Coronary artery (tissue), 2 donors: ENCODE measurements around the gene NUP188.

Source experiments
- DNase-seq: peaks from one replicate; pipeline ENCODE4 v3.0.0-alpha.2; 2017; ENCODE audit warnings: low spot score
- H3K27ac ChIP-seq, 2 donors: fragments of 200-600 bp; sonication (generic); one replicate each; pipeline ENCODE4 v1.5.1; 2016 to 2019
- H3K4me3 ChIP-seq: fragments of 200-600 bp; sonication (generic); 2 replicates; pipeline ENCODE4 v1.5.1; 2016; ENCODE audit warnings: mild to moderate bottlenecking, moderate library complexity
- CTCF ChIP-seq: fragments of 200-600 bp; sonication (generic); IDR thresholded peaks from one replicate; pipeline ENCODE4 v1.5.1; 2019; ENCODE audit warnings: antibody characterized with exemption

Gene NUP188

DNA sequence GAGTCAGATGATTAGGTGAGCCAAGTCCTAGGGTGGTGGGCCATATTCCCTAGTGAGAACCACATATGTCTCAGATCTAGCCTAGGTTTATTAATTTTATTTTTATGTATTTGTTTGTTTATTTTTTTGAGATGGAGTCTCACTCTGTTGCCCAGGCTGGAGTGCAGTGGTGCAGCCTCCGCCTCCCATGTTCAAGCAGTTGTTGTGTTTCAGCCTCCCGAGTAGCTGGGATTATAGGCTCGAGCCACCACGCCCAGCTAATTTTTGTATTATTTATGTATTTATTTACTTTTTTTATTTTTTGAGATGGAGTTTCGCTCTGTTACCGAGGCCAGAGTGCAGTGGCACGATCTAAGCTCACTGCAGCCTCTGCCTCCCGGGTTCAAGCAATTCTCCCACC is 36.0 kb downstream of the NUP188 start:
- Histone ChIP-seq H3K4me3 (no peak overlapping the region), H3K27ac (no peak overlapping the region)
- DNase-seq: no peak
- TF ChIP-seq CTCF: no peak

- H3K4me3 ChIP-seq: no peak overlapping the region
- TF ChIP-seq CTCF: no peak
- no peak for DNase-seq
- no peak overlapping the region for H3K27ac ChIP-seq
These were observed 39.2 kb downstream of the NUP188 start for GRCh38 chr9:128986671-128987070.

- Histone ChIP-seq H3K4me3 (peak overlapping the region; percentile 43), H3K27ac (peak overlapping the region; percentile 0 to 75)
- no peak for TF ChIP-seq CTCF
- no peak for DNase-seq
These were observed 40.3 kb downstream of the NUP188 start for GRCh38 chr9:128987805-128988204.

DNA sequence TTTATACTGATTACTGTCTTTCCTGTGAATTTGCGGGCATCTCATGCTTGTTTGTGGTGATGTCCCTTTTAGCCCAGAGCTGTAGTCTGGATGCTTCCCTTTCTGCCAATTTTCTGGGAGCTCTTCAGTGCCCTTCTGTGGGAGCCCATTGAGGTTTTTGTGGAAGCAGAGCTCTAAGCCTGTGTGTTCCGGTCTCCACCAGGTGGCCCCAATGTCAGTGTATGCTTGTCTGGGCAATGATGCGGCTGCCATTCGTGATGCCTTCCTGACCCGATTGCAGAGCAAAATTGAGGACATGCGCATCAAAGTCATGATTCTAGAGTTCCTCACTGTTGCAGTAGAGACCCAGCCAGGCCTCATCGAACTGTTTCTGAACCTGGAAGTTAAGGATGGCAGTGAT is 45.5 kb downstream of the NUP188 start:
- no peak for DNase-seq
- no peak for TF ChIP-seq CTCF
- Histone ChIP-seq H3K27ac (no peak overlapping the region), H3K4me3 (no peak overlapping the region)

- no peak overlapping the region for H3K4me3 ChIP-seq
- no peak for DNase-seq
- TF ChIP-seq CTCF: no peak
- H3K27ac ChIP-seq: no peak overlapping the region
These were observed 48.3 kb downstream of the NUP188 start for GRCh38 chr9:128995791-128996190.

DNA sequence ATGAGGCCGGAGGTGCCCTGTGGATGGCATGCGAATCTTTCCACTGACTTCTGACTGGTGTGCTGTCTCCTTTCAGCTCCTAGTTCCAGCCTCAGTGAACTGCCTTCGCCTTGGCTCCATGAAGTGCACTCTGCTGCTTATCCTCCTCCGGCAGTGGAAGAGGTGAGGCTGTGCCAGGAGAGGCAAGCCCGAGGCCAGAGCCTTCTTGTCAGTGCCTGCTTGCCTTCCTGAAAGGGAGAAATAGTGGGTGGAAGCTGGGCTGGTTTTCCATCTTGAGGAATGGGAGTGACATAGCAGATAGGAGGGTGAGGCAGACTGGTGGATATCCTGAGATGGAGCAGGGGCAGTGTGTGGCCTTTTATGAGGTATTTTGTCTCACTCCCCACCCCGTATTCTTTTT is 51.0 kb downstream of the NUP188 start:
- TF ChIP-seq CTCF: no peak
- H3K4me3 ChIP-seq: no peak overlapping the region
- DNase-seq: no peak
- H3K27ac ChIP-seq: no peak overlapping the region

DNA sequence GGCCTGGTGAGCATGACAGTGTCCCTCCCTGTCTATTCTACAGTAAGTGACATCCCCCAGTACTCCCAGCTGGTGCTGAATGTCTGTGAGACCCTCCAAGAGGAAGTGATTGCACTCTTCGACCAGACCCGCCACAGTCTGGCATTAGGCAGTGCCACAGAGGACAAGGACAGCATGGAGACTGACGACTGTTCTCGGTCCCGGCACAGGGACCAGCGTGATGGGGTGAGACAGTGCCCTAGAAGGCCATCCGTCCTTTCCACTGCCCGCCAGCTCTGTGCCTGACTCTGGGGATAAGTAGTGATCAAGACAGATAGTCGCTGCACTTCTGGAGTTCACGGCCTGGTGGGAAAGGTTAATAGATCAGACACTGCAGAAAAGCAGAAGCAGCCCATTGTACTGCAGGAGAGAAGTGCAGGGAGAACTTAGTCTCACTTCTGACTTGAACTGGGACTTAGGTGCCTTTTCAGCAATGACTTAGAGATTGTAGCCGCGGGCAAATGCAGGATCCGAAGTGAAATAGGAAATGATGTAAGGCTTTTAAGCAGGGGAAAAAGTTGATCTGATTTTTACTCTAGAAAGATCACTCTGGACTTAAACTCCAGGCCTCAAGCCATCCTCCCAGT is 52.2 kb downstream of the NUP188 start:
- TF ChIP-seq CTCF: no peak
- Histone ChIP-seq H3K4me3 (no peak overlapping the region), H3K27ac (no peak overlapping the region)

More for the DNA sequence above, 52.2 kb downstream of the NUP188 start:
- no peak for DNase-seq
